IPS DF 4.7 (cell line): ENCODE measurements around the gene PIGL.
"Not testable (repeated sequence)": the region's sequence is repeated elsewhere in the genome, so short reads cannot be mapped to it uniquely, and the experiment has no call there.

ENCODE experiments used
- DNase-seq: peaks from one replicate; pipeline ENCODE4 v3.0.0-alpha.2; 2013; ENCODE audit warnings: low spot score; ENCODE audit errors: extremely low read depth

PIGL gene

DNA sequence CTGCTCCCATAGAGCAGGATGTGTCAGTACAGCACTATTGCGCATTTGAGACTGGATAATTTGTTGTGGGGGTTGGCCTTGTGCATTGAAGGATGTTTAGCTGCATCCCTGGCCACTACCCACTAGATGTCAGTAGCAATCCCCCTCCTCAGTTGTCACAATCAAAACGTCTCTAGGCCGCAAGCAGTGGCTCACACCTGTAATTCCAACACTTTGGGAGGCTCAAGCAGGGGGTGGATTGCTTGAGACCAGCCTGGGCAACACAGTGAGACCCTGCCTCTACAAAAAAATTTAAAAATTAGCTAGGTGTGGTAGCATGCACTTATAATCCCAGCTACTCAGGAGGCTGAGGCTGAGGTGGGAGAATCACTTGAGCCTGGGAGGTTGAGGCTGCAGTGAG is 87.8 kb downstream of the PIGL start:
- DNase-seq: no peak

DNA sequence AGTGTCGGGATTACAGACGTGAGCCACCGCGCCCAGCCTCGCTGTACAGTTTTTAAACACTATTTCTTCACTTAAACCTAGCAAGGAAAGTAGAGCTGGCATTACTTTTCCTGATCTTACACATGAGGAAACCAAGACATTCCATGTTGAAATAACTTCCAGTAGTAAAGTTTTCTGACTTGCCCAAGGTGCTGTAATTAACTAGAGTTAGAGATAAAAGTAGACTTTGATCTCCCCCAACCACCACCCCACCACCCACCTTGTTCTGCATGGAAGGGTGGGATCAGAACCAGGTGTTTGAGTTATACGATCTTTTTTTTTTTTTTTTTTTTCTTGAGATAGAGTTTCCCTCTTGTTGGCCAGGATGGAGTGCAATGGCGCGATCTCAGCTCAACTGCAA is 89.2 kb downstream of the PIGL start:
- no peak for DNase-seq

DNA sequence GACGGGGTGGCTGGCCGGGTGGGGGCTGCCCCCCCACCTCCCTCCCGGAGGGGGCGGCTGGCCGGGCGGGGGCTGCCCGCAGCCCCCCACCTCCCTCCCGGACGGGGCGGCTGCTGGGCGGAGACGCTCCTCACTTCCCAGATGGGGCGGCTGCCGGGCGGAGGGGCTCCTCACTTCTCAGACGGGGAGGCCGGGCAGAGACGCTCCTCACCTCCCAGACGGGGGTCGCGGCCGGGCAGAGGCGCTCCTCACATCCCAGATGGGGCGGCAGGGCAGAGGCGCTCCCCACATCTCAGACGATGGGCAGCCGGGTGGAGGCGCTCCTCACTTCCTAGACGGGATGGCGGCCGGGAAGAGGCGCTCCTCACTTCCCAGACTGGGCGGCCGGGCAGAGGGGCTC is 95.1 kb downstream of the PIGL start:
- DNase-seq: not testable (repeated sequence)

DNA sequence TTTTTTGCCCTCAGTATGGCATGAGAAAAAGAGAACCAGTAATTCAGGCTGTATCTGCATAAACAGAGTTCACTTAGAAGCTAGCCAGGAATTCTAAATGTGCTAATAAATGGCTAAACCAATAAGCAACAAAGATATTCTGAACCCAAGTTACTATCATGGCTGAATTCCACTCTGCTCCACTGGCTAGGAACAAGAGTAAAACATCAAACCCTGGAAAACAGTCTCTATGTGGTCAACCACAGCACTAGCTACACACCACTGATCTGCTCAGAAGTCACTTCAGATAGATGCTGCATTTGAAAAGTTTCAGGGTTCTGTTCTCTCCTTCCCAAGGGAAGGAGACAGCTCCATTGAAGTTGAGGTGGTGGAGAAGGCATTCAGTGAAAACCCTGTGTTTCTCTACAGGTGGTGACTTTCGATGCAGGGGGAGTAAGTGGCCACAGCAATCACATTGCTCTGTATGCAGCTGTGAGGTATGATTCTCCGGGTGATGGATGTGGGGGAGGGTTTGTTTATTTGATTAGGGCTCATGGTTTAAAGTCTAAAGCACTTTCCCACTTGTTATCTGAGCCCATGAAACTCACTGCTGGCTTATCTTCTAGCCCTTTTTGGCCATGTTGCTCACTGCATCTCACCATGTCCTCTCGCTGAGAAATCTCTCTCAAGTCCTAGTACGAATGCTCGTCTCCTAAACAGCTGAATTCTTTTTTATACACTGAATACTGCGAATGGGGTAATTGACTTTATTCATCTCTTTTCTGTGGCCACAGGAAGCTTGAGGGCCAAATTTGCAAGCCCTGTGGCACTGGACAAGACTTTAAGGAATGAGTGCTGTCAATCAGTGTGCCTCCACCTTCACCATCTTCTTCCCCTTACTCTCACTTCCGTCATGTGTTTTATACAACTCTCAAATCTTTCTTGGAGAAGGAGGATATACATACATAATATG is 96.4 kb downstream of the PIGL start:
- no peak for DNase-seq

DNA sequence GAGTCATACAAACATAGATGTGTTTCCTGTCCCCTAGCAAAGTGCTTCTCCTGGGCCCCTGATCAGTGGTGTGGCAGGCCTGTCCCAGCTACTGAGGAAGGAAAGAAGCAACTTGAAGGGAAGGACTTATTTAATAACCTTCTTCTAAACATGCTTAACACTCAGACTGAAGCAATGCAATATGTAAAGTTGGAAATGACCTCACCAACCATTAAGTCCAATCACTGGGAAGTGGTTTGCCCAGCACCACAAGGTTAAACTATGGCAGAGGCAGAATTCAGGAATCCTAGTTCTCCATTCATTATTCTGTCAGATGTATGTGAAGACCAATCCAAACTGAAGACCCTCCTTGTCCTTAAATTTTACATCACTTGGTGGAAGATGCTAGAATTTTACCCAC is 97.2 kb downstream of the PIGL start:
- DNase-seq: no peak

DNA sequence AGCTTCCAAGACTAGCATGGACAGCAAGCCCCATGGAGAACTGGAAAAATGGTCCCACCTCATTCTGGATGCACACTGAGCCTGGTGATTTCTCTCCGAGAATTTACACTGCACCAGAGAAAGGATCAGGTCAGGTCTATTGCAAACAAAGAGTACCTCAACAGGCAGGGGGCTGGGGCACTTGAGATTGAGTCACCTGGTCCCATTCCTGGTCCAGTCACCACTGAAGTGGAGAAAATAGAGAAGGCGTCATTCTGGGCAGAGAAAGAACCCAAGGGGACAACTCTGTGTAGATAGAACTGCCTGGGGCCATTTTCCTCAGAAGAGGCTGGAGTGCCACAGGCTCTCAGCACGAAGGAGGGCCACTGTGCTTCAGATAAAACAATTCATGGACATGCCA is 97.8 kb downstream of the PIGL start:
- DNase-seq: no peak

DNA sequence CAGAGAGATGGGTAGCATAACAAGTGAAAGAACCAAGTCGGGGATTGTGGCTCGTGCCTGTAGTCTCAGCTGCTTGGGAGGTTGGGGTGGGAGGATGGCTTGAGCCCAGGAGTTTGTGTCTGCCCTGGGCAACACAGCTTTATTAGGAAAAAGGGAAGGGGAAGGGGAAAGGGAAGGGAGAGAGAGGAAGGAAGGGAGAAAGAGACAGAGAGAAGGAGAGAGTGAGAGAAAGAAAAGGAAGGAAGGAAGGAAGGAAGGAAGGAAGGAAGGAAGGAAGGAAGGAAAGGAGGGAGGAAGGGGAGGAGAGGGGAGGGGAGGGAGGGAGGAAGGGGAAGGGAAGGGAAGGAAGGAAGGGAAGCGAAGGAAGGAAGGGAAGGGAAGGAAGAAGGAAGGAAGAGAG is 103.0 kb downstream of the PIGL start:
- DNase-seq: no peak

DNA sequence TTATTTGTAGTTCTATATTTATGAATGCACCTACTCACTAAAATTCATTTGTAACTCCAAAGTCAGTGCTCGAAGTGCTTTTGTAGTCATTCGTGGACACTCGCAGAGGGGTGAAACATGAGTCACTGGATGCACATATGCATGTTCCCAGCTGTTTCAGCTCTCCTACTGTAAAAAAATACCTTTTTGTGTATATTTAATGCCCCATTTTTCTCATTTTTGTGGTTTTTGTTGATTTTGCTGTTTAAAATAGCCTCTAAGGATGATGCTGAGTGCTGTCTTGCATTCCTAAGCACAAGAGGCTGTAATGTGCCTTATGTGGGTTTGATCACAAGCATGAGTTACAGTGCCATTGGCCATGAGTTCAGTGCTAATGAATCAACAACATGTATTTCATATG is 105.6 kb downstream of the PIGL start:
- DNase-seq: no peak

DNA sequence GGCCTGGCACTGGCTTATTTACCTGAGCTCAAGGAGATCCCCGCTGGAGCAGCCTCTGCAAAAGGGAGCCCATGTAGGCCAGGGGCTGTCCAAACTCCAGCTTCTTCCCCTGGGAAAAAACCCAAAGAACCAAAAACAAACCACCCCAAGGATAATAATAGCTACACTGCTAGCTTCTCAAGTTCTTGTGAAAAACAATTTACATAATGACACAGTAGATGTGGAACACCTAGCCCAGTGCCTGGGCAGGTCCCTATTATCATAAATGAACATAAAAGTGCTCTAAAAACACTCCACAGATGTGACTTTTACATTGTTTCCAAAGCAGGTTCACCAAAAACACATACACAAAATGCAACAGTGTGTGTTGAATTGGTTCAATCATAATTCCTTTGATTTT is 109.0 kb downstream of the PIGL start:
- DNase-seq: no peak

DNA sequence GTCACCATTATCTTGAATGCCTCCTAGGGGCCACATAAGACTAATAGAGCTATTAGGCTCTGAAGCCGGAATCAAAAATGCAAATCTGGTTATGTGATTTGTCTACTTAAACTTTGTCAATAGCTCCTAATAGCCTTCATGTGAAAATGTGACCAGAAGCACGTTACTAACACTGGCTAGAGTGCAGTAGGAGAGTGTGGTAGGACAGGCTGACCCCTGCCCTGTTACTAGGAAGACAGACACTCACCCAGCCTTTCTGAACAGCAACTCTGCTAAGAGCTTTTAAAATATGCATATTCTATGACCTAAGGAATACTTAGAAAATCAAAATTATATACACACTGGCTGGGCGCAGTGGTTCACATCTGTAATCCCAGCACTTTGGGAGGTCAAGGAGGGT is 110.0 kb downstream of the PIGL start:
- DNase-seq: no peak

DNA sequence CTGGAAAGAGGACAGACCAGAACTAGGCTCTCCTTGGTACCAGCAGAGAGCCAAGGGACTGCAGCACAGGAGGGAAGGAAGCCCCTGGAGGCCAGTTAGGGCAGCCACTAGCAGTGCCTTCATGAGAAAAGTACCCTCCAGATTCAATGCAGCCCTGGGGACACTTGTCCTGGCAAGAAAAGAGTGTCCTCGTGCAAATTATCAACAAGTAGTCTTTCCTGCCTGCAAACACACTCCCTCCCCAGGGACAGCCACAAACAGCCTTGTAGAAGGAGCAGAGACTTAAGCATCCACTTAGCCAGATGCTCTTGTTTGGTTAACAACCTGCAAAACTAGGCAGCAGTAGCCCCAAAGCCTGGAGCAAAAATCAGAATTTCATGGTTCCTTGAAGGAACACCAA is 112.0 kb downstream of the PIGL start:
- no peak for DNase-seq

DNA sequence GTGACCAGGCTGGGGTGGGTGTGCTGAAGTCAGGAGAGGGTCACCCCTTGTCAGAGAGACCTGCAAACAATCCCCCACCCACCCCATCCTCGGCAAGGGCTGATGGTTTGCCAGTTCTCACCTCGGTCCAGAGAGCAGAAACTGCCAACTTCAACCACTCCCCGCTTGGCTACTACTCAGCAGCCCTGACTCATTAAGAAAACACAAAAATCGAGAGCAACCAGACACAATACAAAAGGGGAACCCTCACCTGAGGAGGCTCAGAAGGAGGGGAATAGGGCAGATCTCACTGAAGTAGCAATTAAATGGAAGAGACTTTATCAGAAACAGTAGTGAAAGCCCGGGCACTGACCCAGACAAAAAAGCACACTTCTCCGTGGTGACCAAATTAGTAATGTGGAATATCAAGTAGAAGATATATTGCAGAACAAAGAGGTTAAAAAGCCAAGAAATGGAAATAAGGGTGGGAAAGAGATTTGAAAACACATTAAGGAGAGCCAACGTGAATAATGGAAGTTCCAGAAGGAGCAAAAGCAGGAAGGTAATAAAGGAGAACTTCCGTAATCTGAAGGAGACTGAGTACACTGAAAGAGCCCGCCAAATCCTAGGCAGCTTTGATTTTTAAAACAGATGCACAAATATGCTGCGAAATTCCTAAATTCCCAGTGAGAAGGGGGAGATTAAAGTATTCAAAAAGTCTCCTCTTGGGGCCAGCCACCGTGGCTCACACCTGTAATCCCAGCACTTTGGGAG is 112.7 kb downstream of the PIGL start:
- DNase-seq: no peak

DNA sequence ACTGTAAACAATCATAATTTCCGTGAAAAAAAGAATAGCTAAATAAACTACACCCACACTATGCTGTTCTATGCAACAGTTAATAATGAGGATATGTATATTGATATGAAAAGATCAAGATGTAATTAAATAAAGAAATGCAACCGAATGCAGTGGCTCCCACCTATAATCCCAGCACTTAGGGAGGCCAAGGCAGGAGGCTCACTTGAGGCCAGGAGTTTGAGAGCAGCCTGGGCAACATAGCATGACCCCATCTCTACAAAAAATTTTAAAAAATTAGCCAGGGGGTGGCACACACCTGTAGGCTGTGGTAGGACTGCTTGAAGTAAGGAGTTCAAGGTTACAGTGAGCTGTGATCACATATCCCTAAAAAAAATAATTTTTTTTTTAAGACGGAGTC is 121.4 kb downstream of the PIGL start:
- DNase-seq: no peak

DNA sequence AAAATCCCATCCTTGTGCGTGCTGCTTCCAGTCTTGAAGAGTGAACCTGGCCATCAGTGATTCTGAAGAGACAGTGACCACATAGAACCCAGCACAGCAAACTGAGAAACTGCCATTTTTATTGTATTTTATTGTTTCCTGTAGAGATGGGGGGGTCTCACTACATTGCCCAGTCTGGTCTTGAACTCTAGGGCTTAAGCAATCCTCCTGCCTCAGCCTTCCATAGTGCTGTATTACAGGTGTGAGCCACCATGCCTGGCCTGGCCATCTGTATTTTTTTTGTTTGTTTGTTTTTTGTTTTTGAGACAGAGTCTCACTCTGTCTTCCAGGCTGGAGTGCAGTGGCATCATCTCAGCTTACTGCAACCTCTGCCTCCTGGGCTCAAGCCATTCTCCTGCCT is 122.4 kb downstream of the PIGL start:
- DNase-seq: no peak

DNA sequence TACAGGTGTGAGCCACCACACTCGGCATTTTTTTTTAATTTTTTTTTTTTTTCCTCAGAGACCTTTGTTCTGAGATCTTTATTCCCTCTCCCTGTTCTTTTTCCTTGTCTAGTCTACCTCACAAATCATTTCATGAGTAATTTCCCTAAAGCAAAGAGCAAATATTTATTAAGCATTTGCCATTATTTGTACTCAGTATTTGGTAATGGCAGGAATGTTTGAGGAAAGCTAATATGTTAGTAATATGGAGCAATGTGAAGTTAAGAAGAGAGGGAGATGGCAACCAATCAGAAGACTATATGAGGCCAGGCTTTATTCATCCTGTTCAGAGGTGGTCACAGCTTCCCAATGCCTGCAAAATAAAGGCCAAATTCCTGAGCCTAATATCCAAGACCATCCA is 122.9 kb downstream of the PIGL start:
- no peak for DNase-seq

DNA sequence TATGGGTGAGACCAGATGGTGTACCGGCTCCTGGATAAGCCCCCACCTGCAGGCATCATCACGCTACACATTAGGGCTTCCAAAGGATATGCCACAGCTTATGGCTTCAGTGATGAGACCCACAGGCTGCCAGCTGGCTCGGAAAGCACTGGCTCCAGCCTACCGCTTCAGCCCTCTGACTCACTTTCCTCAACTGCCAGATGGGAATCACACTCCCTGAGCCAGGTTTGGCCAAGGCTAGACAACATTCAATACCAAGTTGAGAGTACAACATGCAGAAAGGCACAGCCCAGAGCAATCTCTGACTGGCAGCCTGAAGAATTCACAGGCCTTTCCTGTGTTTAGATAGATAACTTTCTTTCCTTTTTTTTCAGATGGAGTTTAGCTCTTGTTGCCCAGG is 126.0 kb downstream of the PIGL start:
- DNase-seq: no peak

DNA sequence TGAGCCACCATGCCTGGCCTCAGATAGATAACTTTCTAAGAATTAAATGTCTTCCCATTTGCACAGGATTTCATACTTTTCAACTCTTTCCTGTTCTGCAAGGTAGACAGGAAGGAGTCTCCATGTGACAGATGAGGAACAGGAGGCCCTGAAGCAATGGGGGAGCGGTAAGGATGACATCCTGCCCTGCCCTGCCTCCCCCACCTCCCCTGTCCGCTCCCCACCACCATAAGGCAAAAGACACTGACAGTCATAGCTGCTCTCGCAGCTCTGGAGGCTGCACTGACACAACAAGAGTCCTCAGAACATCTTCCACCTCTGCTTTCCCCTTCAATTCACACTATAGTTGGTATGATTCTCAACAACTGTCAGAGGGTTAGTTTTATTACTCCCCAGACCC is 126.6 kb downstream of the PIGL start:
- DNase-seq: no peak

DNA sequence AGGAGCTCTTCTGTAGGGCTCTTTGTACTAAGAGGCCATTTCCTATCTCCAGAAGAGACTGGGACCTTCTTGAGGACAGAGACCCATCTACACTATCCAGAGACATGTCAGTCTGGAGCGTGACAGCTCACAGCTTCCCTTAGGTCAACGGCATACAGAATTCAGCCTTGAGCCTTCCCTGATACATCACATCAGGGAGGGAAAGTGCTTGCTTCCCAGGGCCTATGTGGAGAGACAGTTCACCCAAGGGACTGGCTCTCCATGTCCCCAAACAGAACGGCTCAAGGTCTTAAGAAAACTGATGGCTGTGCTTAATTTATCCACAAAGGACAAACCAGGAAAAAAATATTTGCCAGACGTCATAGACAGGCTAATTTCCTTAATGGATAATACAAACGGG is 128.6 kb downstream of the PIGL start:
- no peak for DNase-seq

DNA sequence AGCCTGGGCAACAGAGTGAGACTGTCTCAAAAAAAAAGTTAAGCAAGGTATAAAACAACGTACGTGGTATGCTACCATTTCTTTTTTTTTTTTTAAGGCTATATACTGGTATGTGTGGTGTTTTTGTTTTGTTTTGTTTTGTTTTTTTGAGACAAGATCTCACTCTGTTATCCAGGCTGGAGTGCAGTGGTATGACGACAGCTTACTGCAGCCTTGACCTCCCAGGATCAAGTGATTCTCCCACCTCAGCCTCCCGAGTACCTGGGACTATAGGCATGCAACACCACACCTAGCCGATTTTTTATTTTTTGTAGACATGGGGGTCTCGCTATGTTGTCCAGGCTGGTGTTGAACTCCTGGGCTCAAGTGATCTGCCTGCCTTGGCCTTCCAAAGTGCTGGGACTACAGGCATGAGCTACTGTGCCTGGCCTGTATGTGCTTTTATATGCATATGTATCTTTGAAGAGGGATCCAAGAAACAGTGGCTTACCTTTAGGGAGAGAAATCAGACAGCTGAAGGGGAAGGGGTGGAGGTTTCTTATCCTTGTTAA is 129.8 kb downstream of the PIGL start:
- no peak for DNase-seq

DNA sequence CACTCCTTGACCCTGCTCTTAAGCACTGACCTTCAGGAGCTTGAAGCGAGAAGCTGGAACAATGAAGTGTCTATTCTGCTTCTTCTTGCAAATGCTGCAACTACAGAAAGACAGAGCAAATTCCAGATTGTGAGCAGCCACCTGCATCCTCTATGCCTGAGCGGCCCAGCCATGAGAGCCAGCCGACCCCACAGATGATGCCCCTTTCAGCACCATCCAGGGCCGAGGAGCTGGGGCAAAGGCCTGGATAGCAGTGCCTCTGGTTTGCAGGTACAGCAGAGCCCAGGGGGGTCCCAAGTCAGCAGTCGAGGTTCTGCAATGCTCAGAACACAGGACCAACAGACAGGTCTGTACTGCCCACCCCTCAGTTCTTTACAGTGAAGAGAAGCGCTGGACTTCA is 131.6 kb downstream of the PIGL start:
- no peak for DNase-seq

DNA sequence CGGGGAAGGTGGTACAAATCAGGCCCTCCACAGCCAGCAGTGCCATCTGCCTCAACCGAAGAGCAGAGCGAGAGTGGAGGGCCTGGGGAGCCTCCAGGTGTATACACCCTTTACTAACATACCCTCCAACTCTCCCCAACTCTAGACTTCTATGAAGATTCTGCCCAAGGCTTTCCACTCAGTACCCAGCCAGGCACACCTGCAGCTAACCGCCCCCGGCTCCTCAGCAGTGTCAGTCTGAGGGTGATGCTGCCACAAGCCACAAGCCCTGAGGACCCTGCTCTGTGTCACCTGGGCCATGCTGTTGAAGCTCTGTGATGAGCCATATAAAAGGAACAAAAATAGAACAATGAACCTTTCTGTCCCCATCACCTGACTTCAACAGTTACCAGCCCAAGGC is 132.4 kb downstream of the PIGL start:
- no peak for DNase-seq

DNA sequence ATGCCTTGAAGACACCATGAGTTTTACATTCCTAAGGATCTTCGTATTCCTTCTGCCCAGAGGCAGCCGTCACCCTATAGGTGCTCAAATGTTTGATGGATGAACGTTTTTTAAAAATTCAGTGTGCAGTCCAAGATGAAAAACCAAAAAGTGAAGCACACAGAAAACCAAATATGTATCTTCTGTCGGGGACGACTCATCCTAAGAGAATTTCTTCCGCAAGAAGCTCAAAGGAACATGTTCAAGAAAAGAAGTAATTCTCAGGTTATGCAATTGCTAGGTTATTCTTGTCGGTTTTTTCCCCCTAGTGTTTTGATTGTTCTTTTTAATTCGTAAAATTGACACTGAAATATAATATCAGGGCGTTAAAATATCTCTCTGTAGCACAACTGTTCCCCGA is 134.8 kb downstream of the PIGL start:
- DNase-seq: no peak

DNA sequence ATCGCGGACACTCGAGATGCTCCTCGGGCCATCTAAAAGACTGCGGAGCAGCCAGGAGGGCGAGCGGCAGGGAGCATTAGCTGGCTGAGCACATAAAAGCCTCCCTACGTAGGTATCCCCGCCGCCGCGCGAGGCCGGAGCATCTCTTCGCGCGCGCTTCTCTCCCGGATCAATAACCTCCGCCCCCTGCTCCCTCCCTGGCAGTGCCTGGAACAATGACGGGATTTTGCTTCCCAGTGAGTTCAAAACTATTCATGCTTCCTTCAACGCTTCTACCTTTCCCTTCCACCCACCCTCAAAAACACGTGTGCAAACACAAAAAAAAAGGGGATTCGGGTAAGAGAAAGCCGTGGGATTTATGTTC is 135.3 kb downstream of the PIGL start:
- no peak for DNase-seq
